Loucy (cell line): ENCODE data around the gene SMIM27.

Experiments
- EZH2phosphoT487 ChIP-seq: fragments of 200-600 bp; IDR thresholded peaks from 2 replicates; pipeline ENCODE4 v1.6.1; 2018; ENCODE audit warnings: antibody characterized with exemption, mild to moderate bottlenecking, moderate library complexity, borderline replicate concordance
- TF ChIP-seq, protein P1 (sequence below): fragments of 200-600 bp; sonication (generic); conservative IDR thresholded peaks from 2 replicates; pipeline ENCODE4 v1.5.1; 2014; ENCODE audit warnings: mild to moderate bottlenecking, antibody characterized with exemption, low read length

DNA sequence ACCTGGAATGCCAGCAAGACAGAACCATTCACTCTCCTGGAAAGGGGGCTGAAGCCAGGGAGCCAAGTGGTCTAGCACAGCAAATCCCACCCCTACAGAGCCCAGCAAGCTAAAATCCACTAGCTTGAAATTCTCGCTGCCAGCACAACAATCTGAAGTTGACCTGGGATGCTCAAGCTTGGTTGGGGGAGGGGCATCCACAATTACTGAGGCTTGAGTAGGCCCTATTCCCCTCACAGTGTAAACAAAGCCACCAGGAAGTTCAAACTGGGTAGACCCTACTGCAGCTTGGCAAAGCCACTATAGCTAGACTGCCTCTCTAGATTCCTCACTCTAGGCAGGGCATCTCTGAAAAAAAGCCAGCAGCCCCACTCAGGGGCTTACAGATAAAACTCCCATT, 43.4 kb upstream of the SMIM27 start:
- TF ChIP-seq, protein P1, sequence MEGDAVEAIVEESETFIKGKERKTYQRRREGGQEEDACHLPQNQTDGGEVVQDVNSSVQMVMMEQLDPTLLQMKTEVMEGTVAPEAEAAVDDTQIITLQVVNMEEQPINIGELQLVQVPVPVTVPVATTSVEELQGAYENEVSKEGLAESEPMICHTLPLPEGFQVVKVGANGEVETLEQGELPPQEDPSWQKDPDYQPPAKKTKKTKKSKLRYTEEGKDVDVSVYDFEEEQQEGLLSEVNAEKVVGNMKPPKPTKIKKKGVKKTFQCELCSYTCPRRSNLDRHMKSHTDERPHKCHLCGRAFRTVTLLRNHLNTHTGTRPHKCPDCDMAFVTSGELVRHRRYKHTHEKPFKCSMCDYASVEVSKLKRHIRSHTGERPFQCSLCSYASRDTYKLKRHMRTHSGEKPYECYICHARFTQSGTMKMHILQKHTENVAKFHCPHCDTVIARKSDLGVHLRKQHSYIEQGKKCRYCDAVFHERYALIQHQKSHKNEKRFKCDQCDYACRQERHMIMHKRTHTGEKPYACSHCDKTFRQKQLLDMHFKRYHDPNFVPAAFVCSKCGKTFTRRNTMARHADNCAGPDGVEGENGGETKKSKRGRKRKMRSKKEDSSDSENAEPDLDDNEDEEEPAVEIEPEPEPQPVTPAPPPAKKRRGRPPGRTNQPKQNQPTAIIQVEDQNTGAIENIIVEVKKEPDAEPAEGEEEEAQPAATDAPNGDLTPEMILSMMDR, result no peak
- no peak for TF ChIP-seq EZH2phosphoT487
